PC-9 (cell line): ENCODE results near the gene PCDH9.

Source experiments
- CTCF ChIP-seq: fragments of 200-600 bp; sonication (generic); conservative IDR thresholded peaks from 2 replicates; pipeline ENCODE4 v1.6.1; 2017; ENCODE audit warnings: mixed run types, antibody characterized with exemption, mild to moderate bottlenecking, moderate library complexity
- EZH2 ChIP-seq: fragments of 200-600 bp; sonication (generic); IDR thresholded peaks from 2 replicates; pipeline ENCODE4 v1.8.0; 2017; ENCODE audit warnings: antibody characterized with exemption, low read depth

GRCh38 chr13:67186995-67187569 lies 43.1 kb downstream of the PCDH9 start:
- no peak for TF ChIP-seq CTCF
- no peak for TF ChIP-seq EZH2
